Astrocyte (in vitro differentiated cells and primary cell): ENCODE data around the gene MRPL1.

Experiments used
- CTCF ChIP-seq: IDR thresholded peaks from 2 replicates; pipeline ENCODE4 v1.5.1; 2011; ENCODE audit warnings: low read depth, mild to moderate bottlenecking, inconsistent platforms, low read length, moderate library complexity; ENCODE audit not compliant: insufficient read depth
- EZH2 ChIP-seq: IDR thresholded peaks from 2 replicates; pipeline ENCODE4 v1.6.1; 2012; ENCODE audit warnings: mild to moderate bottlenecking, low read length, inconsistent platforms; ENCODE audit not compliant: insufficient read depth

- TF ChIP-seq CTCF, result no peak
- no peak for TF ChIP-seq EZH2
These were observed 69.0 kb downstream of the MRPL1 start for GRCh38 chr4:77931452-77932135.
